ENCODE results near the gene GABPB2.
A peak's percentile ranks its signal among the peaks of the same experiment; 100 is the strongest.
"Not testable (repeated sequence)": the region's sequence is repeated elsewhere in the genome, so short reads cannot be mapped to it uniquely, and the experiment has no call there.

Gene GABPB2

DNA sequence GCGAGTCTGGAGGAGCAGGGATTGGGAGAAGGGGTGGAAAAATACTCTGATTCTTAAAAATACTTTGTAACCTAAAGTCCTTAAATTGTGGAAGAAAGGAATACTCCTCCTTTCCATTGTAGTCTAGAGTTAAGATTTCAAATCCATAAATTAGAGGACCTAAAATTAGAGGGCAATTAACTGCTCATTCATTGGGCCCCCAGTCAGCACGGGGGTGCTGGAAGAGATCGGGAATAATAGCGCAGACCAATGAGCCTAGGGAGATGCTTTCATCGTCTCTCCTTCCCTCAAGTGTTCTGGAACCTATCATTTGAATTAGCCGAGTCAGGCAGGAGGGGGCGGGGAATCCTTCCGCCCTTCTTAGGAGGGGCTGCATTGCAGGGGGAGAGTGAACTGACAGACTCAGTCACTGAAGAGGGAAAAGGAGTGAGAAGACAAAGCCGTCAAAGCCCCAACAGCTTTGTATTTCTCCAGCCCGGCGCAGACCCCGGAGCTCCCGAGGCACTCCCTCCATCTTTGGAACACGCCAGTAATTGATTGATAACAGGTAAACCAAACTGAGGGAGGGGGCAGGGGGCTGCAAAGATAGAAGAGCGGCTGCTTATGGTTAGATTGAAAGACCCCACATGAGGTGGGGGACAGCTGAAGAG lies 10.4 kb upstream of the GABPB2 start, which contains the start of gene MLLT11:
Gene MLLT11 (plus strand): TSS at position 391 of the 650 bp plus-strand sequence. CDS start 6,828 bp downstream, outside the sequence.
- DNase-seq (ENCODE audit: low spot score) = peak; percentile 56

DNA sequence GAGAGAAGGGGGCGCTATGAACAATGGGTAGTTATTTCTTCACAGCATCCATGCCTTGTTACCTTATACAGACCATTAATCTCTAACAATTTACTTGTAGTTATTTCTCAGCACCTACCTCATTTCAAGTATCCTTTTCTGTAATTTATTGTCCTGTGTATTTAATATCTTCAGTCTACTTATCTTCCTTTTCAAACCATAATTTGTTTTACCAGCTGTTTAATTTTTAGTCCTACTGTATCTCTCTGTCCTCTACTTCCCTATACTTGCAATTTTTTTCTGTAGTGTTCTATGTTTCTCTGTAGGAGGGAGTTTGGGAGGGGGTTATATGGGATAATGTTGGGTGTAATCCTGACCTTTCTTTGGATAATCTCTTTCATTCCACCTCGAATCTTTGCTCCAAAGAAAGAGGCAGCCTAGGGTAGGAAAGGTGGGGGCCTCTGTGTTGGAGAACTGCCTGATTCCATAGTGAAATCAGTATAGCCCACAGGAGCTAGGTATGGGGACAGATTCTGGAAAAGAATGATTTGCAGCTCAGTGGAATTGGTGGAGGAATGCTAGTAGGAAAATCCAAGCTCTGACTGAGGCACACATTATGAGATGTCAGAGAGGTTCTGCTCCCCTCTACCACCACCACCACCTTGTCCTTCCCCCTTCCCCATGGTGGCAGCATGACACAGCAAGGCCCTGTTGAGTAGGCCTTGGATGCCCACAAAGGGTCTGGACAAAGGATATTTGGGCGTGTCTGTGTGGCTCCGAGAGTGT lies 9.7 kb upstream of the GABPB2 start:
- peak; percentile 30 for DNase-seq (ENCODE audit: low spot score)

DNA sequence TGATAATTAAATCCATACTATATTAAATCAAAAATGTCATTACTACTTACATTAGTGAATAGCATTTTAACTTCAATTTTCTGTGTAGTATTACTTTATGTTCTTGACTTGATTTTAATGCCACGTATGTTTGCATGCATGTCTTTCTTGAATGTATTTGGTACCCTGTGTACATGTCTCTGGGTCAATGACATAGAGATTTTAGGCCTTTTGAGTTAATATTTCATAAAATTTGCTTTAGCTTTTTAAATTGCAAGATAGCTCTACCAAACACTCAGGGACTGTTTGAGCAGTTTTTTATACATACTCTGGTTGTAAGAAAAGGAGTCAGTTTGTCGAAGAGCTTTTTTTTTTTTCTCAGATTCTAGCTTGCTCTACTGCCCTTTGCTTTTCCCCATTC lies 8.9 kb upstream of the GABPB2 start:
- no peak for DNase-seq (ENCODE audit: low spot score)

DNA sequence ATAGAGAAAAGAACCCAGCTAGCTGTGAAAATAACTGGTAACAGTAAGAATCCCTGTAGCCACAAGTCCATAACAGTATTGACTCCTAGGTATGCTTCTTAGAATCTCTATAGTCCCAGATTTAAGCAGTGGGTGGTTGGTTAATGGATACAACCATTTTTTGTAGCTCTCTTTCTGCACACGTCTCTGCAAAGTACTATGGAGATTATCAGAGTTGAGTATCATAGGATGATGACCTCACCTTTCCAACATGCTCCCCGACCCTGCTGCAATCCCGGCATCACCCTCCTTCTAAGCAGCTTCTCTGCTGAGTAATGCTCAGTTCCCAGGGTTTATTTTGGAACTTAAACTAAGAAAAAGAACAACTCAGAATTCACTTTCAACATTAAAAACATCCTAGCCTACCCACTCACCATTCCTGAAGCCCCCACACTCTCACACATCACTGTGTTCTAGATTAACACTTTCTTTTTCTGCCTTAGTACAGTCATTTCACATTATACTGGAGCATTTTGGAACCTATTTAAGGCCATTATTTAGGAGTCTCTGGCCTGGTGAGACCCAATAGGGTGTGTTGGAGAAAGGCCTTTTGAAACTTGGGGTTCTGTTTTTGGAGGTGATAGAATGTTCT lies 7.7 kb upstream of the GABPB2 start:
- DNase-seq (ENCODE audit: low spot score) = no peak

DNA sequence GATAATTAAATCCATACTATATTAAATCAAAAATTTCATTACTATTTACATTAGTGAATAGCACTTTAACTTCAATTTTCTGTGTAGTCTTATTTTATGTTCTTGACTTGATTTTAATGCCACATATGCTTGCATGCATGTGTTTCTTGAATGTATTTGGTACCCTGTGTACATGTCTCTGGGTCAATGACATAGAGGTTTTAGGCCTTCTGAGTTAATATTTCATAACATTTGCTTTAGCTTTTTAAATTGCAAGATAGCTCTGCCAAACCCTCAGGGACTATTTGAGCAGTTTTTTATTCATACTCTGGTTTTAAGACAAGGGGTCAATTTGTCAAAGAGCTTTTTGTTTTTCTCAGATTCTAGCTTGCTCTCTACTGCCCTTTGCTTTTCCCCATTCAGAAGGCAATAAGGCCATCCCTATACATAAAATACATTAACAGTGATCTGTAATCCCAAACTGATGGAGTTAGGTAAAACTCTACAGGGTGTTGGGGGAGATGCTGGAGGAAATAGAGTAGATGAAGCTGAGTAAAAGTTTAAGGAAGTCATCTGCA lies 5.4 kb upstream of the GABPB2 start:
- no peak for DNase-seq (ENCODE audit: low spot score)

DNA sequence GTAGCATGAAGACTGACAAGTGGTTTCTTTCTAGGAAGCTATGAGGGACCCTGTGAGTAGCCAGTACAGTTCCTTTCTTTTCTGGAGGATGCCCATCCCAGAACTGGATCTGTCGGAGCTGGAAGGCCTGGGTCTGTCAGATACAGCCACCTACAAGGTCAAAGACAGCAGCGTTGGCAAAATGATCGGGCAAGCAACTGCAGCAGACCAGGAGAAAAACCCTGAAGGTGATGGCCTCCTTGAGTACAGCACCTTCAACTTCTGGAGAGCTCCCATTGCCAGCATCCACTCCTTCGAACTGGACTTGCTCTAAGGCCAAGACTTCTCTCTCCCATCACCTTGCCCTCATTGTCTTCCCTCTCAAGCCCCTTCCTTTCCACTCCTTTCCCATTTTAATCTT lies 3.4 kb upstream of the GABPB2 start:
- DNase-seq (ENCODE audit: low spot score) = no peak

DNA sequence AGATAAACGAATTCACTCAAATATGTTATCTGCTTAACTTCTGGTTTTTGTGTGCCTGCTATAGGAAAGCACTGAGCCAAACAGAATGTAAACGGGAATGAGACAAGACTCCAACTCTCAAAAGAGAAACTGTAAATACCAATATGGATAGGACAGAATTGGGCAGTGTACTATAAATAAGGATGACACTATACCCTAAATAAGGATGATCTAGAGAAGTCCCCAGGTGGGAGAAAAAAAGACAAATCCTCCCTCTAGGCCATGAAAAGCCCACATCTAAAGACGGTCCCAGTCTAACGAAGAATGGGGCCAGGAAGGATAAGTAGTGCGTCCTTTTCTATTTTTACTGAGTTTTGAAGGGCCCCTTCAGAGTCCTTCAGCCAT lies 1.5 kb upstream of the GABPB2 start:
- no peak for DNase-seq (ENCODE audit: low spot score)

DNA sequence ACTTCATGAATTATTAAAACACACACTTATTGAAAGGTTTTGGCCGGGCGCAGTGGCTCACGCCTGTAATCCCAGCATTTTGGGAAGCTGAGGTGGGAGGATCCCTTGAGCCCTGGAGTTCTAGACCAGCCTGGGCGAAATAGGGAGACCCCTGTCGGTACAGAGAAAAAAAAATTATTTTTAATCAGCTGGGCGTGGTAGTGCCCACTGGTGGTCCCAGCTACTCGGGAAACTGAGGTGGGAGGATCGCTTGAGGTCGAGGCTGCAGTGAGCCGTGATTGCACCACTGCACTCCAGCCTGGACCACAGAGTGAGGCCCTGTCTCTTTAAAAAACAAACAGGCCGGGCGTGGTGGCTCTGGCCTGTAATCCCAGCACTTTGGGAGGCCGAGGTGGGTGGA lies 1.7 kb downstream of the GABPB2 start:
- no peak for DNase-seq (ENCODE audit: low spot score)

DNA sequence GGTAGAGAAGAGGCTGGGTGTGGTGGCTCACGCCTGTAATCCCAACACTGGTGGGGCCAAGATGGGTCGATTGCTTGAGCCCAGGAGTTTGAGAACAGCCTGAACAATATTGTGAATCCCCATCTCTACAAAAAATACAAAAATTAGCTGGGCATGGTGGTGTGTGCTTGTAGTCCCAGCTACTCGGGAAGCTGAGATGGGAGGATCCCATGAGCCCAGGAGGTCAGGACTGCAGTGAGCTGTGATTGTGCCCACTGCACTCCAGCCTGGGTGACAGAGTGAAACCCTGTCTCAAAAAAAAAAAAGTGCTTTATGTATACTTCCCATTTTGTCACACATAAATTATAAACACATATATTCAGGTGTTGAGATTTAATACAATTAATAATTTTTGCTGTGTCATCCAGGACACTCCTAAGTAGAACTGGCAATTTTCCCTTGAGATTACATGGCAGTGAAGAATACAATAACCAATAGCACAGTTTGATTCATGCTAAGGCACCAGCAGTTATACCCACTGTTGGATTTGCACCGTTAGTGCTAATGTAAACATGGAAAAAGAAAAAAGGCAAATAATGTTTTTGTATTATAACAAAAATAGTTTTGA lies 15.5 kb downstream of the GABPB2 start:
- no peak for DNase-seq (ENCODE audit: low spot score)

DNA sequence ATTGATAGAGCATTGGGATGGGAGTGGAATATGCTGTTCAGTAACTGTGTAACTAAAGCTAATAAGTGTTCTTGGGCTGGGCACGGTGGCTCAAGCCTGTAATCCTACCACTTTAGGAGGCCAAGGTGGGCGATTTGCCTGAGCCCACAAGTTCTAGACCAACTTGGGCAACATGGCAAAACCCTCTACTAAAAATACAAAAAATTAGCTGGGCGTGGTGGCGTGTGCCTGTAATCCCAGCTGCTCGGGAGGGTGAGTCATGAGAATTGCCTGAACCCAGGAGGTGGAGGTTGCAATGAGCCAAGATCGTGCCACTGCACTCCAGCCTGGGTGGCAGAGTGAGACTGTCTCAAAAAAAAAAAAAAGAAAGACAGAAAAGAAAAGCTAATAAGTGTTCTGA lies 26.9 kb downstream of the GABPB2 start:
- DNase-seq (ENCODE audit: low spot score) = not testable (repeated sequence)

DNA sequence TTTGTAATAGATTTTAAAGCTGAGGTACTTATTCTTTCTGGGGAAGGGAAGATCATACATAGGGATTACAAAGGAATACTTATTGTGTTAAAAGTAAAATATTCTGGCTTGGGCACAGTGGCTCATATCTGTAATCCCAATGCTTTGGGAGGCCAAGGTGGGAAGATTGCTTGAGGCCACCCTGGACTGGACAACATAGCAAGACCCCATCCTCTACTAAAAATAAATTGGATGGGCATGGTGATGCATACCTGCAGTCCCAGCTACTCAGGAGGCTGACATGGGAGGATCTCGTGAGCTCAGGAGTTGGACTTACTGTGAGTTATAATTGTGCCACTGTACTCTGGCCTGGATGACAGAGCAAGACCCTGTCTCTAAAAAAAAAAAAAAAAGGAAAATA lies 27.6 kb downstream of the GABPB2 start:
- DNase-seq (ENCODE audit: low spot score) = no peak

DNA sequence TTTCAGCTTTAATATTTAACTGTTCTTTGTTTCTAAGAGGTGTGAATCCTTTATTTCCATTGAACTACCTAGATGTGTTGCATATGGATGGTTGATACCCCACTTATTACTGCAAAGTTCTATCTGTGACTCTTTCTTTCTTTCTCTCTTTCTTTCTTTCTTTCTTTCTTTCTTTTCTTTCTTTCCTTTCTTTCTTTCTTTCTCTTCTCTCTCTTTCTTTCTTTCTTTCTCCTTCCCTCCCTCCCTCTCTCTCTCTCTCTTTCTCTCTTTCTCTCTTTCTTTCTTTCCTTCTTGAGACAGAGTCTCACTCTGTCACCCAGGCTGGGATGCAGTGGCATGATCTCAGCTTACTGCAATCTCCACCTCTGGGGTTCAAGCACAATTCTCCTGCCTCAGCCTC lies 34.1 kb downstream of the GABPB2 start:
- no peak for DNase-seq (ENCODE audit: low spot score)

DNA sequence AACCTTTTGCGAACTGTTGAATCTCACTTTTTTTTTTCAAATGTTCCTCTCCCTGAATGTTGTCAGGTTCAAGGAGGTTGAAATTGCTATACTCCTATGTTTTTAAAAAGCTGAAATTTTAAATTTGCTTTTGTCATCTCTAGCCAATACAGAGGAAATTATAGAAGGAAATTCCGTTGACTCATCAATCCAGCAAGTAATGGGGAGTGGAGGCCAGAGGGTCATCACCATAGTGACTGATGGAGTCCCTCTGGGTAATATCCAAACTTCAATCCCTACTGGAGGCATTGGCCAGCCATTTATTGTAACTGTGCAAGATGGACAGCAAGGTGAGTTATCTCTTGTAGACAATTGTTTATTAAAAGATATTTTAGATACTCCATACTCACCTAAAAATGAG lies 36.3 kb downstream of the GABPB2 start:
- peak; percentile 32 for DNase-seq (ENCODE audit: low spot score)

DNA sequence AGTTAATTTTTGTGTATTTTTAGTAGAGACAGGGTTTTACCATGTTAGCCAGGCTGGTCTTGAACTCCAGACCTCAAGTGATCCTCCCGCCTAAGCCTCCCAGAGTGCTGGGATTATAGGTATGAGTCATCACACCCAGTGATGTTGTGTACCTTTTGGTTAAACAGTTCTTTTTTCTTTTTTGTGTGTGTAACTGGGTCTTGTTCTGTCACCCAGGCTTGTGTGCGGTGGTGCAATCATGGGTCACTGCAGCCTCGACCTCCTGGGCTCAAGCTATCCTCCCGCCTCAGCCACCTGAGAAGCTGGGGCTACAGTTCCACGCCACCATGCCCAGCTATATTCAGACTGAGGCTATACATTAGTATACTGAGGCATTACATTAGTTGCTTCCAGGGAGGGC lies 37.8 kb downstream of the GABPB2 start:
- DNase-seq (ENCODE audit: low spot score) = no peak

DNA sequence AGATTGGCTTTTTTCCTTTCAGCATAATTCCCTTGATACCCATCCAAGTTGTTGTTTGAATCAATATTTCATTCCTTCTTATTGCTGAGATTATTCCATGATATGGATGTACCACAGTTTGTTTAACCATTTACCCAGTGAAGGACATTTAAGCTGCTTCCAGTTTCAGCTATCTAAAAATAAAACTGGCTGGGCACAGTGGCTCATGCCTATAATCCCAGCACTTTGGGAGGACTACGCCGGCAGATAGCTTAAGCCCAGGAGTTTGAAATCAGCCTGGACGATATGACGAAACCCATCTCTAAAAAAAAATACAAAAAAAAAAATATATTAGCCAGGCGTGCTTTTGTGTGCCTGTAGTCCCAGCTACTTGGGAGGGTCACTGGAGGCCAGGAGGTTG lies 43.3 kb downstream of the GABPB2 start:
- no peak for DNase-seq (ENCODE audit: low spot score)

DNA sequence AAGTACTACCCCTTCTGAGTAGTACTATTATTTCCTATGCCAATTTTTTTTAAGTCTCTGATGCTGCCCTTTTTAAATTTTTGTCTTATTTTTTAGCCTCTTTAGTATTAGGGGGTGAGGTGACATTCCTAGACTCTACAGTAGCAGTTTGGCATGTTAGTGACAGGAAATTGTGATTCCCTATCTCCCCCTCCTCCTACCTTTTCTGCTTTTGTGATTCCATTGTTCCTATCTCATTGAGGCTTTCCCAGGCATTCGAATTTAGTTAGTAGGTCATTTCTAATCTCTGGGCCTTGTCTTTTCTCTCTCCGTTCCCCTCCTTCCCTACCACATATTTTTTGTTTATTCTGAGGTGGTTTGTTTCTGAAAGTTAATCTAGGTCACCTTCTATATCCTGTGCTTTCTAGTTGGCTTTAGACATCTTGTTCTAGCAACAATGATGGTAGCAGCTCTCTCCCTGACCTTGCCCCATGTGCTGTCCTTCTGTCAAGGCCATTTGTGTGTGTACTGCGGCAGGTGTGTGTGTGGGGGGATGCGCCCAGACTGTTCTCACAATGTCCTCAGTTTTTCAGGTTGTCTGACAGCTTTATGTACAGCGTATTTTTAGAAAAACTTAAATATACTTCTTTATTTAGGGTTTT lies 54.3 kb downstream of the GABPB2 start:
- no peak for DNase-seq (ENCODE audit: low spot score)

DNA sequence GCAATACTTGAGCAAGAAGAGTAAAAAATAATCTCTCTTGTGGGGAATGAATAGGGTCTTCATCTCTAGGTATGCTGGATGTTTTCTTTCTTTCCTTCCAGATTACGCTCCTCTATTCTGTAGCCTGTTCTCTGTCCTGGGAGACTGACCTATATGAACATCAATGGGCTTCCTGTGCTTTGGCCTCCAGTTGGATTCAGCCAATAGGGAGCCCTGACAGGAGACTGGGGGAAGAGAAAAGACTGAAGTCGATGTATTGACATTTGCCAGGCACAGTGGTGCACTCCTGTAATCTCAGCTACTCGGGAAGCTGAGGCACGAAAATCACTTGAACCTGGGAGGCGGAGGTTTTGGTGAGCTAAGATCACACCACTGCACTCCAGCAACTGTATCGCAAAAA lies 58.2 kb downstream of the GABPB2 start:
- no peak for DNase-seq (ENCODE audit: low spot score)

DNA sequence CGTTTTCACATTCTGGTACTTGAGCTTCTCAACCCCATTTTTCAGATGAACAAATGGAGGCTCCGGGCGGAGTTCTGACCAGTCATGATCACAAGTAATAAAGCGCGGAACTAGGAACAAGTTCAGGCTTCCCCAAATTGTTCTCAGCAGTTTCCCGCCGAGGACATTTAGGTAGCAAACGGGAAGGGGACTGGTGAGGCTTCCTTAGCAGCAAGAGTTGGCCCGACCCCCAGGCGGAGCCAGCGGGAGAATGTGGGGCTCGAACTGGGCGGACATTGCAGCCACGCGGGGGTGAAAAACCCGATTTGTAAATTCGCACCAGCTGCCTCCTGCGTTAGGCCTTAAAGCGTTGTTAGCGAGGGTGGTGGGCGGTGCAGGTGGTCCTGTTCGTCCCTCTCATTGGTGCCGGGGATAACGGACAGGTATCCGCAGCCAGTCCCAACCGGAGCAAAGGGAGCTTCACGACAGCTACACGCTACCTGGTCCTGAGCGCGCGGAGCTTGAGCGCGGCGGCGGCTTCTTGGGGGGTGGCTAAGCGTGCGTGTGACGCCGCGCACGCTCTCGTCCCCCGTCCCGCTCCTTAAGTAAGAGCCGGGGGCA lies 60.5 kb downstream of the GABPB2 start:
- peak; percentile 55 for DNase-seq (ENCODE audit: low spot score)

DNA sequence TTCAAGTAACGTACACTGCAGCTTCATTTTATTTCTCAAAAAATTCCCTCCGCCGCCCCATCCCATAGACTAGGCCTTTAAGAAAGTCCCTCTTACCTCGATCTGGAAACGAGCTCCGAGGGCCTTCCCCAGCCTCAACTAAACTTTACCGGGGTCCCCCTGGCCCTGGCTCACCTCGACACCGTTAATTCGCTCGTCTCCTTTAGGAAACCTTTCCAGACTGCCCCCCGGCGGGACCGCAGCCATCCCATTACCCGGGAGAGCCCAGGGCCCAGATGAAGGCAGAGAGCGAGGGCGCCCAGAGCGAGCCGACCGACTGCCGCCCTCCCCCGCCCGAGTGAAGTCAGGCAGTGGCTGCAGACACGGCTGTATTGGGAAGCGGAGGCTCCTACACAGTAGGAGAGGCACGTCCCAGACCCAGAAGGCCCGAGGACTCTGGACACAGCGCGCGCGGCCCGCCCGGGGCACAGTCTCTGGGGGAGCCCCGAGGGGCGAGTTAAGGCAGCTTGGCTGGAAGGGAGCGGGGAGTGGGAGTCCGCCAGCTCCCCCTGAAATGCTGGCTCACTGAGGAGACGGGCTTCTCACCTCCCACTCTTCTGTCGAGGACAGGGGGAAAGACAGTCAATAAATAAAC lies 61.3 kb downstream of the GABPB2 start:
- DNase-seq (ENCODE audit: low spot score) = no peak

DNA sequence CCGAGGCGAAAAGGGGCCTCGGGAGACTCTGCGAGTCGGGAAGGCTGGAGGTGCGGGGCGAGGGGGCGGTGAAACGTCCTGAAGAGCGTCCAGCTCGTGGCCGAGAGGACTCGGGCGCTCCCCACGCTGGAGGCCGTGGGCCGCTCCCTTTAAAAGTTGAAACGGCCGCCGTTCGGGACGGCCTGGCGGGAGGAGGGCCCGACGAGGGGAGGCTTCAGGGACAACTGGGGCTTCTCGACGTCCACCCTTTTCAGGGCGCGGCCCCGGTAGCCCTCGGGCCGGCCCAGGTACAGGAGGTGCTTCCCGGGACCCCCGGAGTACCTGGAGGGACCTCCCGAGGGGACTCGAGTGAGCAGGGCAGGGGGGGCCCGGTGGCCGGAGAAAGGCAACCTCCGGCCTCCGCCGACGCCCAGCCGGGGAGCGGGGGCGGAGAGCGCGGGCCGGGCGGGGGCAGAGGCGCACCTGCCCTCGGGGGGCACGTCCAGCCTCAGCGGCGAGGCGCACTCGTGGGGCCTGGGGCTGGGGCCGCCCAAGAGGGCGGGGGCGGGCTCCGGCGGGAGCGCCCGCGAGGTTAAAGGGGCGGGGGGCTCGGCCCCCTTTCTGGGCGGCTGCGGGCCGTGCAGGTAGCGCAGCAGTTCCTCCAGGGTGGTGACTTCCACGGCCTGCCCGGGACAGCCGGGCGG lies 61.9 kb downstream of the GABPB2 start:
- DNase-seq (ENCODE audit: low spot score) = no peak

Measured in kidney capillary endothelial cell (primary cell).